Adrenal gland (tissue), 5 donors: Measurements from ENCODE around the gene MAP4K3.

Source experiments
- CTCF ChIP-seq, 6 experiments: fragments of 450-650 bp in 4 of 6; fragments of 200-600 bp in 2 of 6; sonication (generic) in 1 of 6; IDR thresholded peaks; 1 replicate in 5 of 6; 2 replicates in 1 of 6; pipeline versions ENCODE4 v1.5.1 to v1.8.0; 2016 to 2021; ENCODE audit warnings: antibody characterized with exemption in 6 of 6, mild to moderate bottlenecking in 2 of 6, moderate library complexity in 1 of 6
- POLR2A ChIP-seq, 2 donors: fragments of 450-650 bp; IDR thresholded peaks; one replicate each; pipeline ENCODE4 v1.6.1; 2017; ENCODE audit warnings: antibody characterized with exemption in 2 of 2, mild to moderate bottlenecking in 2 of 2, moderate library complexity in 1 of 2
- donor health status: DM: no; HTN: no; CAD: no.

GRCh38 chr2:39338502-39338901 is 98.6 kb downstream of the MAP4K3 start:
- TF ChIP-seq CTCF (IDR thresholded peaks at IDR 0.05) (no peak), POLR2A (IDR thresholded peaks at IDR 0.05) (no peak)
